HG03066 (cell line): Measurements from ENCODE around the gene EXOC3L1.

ENCODE experiments used
- ATAC-seq: cut with Tn5 transposase; IDR thresholded peaks from one replicate; pipeline ENCODE4 v1.9.1; 2021; ENCODE audit warnings: low read depth; ENCODE audit not compliant: unreplicated experiment

EXOC3L1 gene

DNA sequence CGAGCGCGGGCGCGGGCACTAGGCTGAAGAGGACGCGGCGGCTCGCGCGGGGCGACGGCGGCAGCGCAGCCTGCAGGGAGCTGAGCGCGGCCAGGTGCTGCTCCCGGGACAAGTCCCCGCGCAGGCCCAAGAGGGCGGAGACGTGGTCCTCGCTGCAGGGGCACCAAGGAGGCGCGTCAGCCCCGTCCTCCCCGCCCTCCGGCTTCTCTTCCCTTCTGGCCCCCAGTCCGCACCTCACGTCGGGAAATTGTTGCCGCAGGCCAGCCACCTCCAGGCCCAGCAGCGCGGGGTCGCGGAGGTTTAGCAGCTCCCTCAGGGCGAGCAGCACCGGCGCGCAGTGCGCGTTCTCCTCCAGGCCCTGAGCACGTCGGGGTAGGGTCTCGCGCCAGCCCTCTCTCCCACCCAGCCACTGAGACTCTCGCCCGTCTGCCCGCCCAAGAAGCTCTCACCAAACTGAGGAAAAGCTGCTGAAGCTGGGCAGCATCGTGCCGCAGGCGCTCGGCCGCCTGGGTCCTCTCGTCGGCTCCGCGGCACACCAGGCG lies 5.4 kb downstream of the EXOC3L1 start:
- ATAC-seq: no peak

DNA sequence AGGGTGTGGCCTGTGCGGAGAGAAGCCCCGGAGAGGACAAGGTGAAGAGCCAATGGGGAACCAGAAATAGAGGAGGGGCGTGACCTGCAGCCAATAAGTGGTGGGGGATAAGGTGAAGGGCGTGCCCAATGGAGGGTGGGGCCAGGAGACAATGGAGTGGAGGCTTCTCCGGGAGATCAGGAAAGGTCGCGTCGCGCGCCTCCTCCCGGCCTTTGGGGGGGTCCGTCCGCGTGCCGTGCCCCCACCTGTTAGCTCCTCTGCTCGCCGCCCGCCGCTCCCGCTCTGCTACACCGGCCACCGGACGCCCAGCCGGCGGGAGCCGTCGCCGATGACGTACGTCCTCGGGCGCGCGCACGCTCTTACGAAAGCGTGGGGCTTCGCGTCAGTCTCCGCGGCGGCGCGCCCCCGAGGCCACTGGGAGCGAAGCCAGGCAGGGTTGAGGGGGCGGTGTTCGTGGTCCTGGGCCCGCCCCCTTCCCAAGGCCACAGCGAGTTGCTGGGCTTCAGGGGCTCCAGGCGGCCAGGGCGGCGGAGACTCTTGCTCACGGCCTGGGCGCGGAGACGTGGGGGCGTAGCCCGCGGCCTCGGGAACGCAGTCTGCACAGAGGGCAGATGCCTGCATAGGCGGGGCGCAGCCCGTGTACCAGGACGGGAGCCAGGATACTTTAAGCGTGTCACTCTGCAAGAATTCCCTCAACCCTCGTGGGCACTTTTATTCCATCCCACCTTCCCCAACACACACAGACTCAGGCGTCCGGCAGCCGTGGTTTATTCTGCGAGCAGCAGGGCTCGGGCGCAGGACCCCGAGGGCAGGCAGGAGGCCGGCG lies 6.1 kb downstream of the EXOC3L1 start, which contains the start of gene MATCAP1:
Gene MATCAP1, minus strand, starts transcription at position 337 of the 826 bp plus-strand sequence. CDS start 3,353 bp downstream, outside the sequence.
- ATAC-seq: peak; percentile 93

DNA sequence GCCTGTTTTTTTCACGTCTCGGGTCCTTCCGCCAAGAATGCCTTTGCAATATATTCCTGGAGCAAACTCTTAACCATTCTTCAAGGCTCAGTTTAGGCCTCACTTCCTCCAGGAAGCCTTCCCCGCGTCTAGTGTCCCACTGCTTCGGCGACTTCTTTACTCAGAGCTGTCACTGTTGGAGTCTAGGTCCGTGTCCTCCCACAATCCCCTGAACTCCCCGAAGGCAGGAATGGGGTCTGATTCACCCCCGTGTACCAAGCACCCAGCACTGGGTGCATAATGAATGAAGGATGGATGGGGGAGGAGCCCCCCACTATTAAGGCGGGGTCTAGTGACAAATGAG lies 6.7 kb downstream of the EXOC3L1 start:
- no peak for ATAC-seq

DNA sequence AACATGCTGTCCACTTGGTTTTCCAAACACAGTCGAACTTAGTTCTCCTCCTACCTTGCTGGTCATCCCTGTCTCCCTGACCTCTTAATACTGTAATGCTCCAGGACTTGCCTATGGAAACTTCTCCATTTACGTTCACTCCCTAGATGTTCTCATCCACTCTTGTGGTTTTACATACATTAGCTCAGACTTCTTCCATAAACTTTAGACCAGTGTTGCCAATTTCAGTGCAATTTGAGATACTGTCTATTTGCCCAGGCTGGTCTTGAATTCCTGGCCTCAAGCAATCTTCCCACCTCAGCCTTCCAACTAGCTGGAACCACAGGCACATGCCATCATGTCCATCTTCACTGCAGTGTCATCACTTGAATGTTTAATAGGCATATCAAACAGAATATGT lies 7.6 kb downstream of the EXOC3L1 start:
- ATAC-seq: no peak

DNA sequence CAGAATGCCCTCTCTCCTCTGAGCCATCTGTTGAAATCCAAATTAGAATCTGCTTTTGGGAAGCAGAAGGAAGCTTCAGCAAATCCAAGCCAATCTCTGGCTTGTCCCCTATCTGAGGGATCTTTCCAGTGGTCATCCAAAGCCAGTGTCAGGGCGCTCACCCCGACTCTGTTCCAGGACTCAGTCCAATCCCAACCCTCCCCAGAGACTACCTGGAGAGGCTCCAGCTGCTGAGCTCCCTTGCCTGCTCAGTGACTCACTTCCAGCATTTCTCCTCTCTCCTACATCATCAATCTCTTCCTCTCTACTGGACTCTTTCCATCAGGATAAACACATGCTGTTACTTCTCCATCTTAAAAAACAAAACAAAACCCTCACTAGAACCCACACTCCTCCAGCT lies 8.6 kb downstream of the EXOC3L1 start:
- no peak for ATAC-seq

DNA sequence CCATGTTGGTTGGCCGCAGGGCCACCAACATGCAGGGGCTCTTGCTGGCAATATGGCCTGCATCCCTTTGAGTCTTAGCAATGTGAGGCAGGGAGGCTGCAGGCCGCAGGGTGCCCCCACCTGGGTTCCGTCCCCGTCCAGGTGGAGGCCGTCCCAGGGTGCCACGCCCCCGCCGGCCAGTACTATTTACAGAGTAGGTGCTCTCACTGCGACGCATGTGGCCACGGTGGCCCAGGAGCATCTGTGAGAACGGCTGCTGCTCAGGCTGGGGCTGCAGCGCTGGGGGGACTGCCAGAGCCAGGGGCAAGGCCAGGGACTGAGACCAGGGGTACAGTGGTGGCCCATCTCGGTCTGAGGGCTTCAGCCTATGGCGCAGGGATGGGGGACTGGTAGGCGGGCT lies 9.8 kb downstream of the EXOC3L1 start:
- ATAC-seq: no peak

DNA sequence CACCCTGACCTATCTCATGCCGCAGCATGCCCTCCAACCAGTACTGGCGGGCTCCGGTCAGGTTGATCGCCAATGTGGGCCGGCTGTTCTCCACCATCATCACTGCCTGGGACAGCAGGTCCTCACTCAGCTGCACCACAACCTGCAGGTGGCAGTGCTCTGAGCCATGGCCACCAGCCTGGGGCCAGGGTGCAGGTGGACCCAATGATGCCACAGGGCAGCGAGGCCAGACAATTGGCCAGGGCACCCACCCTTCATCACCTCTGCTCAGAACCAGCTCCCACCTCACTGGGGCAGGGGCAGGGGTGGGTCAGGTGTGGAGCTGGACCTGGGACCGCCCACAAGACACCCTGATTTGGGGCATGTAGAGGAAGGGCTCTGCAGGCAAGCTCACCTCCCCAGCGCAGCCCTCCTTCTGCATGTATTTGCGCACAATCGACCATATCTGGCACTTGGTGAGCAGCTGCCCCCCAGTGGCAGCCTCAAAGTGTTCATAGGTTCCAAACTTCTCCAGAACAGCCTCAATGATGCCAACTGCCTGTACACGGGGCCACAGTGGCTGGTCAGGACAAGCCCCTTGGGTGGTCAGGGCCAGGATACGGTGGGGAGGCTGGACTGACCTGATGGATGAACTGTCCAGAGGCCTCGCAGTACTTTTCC lies 10.4 kb downstream of the EXOC3L1 start:
- ATAC-seq: no peak

DNA sequence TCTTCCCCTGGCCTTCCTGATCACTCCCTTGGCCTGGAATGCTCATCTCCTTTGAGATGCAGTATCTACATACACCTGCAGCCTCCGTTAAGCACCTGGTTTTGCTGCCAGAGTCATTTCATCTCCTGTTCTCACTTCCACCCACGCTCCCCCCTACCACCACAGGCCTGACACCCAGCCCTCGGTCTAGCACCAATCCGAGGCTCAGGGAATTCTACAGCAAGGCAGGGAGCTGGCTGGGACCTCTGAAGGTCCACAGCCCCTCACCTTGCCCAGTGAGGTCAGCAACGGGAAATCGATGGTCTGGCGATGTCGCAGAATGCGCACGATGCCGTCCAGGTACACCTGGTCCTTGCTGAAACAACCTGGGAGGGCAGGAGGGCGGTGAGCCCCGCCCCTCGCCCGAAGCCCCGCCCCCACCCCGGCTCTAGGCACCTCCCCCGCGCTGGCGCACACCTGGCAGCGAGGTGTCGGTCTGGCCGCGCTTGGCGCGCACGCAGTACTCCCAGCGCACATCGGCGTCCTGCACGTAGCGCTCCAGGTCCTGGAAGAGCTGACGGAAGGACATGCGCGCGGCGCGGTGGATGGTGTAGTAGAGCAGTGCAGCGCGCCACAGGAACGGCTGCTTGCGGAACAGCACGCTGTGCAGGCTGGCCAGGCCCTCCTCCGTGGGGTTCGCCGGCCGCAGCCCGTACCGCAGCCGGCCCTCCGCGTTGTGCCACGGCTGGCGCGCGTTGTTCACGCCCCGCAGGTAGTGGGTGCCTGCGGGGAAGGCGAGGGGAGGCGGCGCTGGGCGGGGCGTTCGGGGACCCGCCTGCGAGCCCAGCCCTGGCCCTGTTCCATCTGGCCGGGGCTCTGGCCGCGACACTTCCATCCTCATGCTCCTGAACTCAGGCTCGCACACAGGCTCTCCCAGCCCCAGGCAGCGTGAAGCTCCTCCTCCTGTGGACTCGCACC lies 11.9 kb downstream of the EXOC3L1 start:
- no peak for ATAC-seq

DNA sequence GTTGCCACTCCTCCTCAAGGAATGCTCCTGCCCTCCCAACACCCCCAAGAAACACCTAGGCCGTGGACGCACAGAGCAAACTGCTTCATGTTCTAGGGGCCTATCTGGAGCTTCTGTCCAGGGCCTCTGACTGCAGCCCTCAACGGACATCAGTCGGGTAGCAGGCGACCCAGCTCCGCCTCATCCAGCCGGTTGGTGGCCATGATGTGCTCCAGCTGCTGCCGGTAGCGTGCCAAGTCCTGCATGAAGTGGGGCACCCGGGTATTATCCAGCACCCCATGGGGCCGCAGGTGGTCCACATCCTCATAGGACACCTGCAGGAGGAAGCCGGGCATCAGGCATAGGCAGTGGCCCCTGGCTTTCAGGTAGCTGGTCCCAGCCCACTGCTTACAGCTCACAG lies 13.3 kb downstream of the EXOC3L1 start:
- no peak for ATAC-seq

DNA sequence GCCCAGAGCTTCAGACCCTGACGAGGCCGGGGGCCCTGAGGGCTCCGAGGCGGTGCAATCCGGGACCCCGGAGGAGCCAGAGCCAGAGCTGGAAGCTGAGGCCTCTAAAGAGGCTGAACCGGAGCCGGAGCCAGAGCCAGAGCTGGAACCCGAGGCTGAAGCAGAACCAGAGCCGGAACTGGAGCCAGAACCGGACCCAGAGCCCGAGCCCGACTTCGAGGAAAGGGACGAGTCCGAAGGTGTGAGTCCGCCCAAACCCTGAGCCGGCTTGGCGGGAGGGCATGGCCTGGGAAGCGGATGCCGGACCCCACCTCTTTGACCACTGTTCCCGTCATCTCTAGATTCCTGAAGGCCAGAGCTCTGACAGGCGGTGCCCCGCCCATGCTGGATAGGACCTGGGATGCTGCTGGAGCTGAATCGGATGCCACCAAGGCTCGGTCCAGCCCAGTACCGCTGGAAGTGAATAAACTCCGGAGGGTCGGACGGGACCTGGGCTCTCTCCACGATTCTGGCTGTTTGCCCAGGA lies 15.2 kb downstream of the EXOC3L1 start:
- no peak for ATAC-seq

DNA sequence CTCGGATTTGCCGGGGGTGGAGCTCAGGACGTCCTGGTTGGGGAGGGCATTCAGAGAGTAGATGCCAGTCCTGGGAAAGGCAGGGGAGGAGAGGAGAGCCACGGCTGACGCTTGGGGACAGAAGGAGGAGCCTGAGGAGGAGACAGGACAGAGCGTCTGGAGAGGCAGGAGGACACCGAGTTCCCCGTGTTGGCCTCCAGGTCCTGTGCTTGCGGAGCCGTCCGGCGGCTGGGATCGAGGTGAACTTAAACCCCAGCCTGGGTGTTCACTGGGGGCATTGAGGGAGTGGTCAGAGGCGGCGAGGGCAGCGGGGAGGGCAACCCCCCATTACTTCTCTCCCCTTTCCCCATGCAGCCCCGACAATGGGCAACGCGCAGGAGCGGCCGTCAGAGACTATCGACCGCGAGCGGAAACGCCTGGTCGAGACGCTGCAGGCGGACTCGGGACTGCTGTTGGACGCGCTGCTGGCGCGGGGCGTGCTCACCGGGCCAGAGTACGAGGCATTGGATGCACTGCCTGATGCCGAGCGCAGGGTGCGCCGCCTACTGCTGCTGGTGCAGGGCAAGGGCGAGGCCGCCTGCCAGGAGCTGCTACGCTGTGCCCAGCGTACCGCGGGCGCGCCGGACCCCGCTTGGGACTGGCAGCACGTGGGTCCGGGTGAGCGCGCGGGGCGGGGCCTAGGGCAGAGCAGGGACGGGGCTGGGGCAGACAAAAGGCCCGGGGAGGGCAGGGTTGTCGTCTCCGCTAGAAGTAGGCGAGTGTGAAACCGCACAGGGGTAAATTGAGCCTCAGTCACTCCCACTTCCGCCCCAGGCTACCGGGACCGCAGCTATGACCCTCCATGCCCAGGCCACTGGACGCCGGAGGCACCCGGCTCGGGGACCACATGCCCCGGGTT lies 15.9 kb downstream of the EXOC3L1 start:
- peak; percentile 47 for ATAC-seq

DNA sequence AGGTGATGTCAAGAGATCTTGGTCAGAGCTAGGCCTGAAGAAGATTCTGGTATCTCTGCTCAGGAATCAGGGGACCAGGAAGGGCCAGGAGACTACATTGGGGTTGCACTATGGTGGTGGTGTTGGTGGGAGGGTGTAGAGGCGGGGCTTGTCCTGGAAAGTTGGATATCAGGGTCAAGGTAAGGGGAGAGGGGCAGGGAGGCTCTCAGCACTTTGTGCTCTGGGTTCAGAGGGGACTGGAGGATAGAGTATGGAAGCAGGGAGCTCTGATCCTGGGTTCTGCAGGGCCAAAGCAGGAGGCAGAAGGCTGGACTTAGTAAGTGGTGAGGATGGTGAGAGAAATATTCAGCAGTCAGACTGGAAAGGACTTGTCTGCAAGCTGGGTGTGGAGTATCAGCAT lies 16.6 kb downstream of the EXOC3L1 start:
- ATAC-seq: no peak

DNA sequence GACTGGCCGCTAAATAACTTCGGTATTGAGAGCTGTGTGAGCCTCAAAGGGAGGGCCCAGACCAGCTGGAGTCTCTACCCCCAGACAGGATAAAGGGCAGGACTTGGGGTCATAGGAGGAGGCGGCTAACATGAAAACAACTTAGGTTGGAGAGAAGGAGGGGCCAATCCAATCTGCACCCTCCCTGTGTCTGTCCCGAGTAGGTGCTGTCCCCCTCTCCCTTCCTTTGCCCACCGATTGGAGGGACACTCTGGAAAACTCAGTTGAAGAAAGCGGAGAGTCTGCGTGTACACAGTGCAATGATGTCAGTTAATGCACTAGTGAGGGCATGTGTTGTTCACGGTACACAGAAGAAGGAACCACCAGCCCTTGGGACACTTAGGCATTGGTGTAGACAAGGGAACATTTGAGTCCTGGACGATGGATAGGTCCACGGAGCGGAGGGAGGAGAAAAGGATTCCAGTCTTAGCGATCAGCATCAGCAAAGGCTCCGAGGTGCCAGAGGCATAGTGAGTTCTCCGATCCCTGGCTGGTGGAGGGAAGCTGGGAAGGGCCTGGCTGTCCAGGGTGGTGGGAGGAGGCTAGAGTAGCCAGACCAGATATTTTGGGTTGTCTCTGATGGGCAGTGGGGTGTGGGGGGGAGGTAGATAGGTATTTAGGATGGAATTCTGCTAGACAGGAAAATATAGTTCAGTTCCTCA lies 18.8 kb downstream of the EXOC3L1 start:
- no peak for ATAC-seq

DNA sequence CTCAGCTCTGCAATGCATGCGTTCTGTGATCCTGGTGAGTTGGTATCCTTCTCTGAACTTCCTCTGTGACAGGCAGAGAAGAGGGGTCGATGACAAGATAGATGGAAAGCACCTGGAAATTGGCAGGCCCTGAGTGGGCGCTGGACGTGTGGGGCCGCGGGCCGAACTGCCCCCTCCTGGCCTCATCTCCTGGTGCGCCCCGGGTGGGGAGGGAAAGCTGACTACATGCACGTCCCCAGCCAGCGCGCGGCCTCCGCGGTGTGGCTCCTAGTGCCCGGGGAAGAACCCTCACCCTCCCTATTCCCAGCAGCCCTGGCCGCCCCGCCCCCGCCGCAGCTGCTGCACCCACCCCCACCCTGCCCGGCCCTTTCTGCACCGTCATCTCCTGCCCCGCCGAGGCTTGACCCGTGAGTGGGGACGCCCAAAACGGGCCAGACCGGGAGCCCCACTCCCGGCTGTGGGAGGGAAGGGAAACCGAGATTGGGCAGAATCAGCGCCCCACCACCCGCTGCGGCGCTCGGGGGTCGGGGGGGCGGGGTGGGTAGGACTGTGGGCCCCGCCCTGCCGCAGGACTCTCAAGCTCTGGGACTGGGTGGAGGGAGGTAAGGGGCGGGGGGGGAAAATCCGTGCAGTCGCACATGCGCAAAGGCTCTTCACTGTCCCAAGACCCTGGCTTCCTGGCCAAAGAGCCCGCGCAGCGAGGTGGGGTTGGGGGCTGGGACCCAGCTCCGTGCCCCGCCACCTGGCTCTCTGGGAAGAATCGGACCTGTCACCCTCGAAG lies 19.6 kb downstream of the EXOC3L1 start, which contains the start of gene NOL3:
Gene NOL3, plus strand, starts transcription at position 371 of the 781 bp plus-strand sequence.
- no peak for ATAC-seq

DNA sequence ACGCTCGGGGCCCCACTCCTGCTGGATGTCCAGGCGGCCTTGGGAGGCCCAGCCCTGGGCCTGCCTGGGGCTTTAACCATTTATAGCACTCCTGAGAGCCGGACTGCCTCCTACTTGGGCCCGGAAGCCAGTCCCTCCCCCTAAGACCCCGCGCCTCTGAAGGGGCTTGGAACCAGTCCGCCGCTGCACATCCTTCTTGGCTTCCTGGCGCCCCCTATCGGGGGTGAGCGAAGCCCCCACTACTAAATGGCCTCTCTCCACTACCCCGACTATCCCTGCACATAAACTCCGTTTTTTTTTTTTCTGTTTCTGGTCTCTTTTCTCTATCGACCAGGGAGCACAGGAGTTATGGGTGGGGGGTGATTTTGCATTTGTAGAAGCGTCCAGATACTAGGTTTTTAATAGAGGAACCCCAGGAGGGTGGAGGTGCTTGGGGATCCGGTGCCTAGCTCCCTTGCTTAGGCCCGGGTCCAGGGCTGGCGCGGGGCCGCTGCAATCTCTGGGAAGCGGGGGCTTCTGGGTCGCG lies 20.2 kb downstream of the EXOC3L1 start:
- no peak for ATAC-seq

DNA sequence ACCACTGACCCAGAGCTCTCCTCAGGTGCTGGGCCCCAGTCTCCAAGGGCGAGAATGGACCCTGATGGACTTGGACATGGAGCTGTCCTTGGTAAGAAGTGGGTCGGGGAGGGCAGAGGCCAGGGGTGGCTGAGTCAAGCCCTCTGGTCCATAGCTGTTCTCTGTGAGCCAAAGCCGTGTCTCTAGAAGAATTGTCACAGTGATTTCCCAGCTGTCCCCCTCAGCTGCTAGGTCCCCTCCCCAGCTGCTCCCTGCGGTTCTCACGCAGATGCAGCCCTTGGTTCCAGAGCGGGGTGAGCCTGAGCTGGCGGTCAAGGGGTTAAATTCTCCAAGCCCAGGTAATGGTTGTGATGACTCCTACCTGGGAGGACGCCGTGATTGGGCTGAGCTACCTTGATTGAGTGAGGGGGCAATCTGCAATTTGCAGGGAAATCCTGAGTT lies 20.9 kb downstream of the EXOC3L1 start:
- ATAC-seq: no peak

DNA sequence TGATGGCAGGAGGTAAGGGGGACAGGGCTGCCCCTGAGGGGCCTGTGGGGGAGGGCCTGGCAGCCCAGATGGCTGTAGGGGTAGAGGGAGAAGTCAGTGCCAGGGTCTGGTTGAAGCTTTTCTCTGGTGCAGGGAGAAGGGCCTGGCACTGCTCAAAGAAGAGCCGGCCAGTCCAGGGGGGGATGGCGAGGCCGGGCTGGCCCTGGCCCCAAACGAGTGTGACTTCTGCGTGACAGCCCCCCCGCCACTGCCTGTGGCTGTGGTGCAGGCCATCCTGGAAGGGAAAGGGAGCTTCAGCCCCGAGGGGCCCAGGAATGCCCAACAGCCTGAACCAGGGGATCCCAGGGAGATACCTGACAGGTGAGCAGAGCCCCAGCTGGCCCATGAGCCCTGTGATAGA lies 22.3 kb downstream of the EXOC3L1 start:
- no peak for ATAC-seq
